ENCODE data around the gene CBX6.

- no peak for TF ChIP-seq CTCF (IDR thresholded peaks at IDR 0.05; ENCODE audit: low read depth, low read length)
- TF ChIP-seq EZH2phosphoT487 (IDR thresholded peaks at IDR 0.05; ENCODE audit: low read depth), result no peak
Measured at GRCh38 chr22:38881997-38882879, 10.2 kb upstream of the CBX6 start.
